Retina (tissue), 1 donor: Measurements from ENCODE around the gene METAP1D.
"Not testable (repeated sequence)": the region's sequence is repeated elsewhere in the genome, so short reads cannot be mapped to it uniquely, and the experiment has no call there.

Experiments
- DNase-seq: peaks from one replicate; pipeline ENCODE4 v3.0.0-alpha.2; 2016

The METAP1D gene

GRCh38 chr2:172105471-172106107 lies 105.8 kb downstream of the METAP1D start:
- no peak for DNase-seq

- peak; percentile 80 for DNase-seq
Observed at GRCh38 chr2:172106108-172106961, 106.6 kb downstream of the METAP1D start.

GRCh38 chr2:172107690-172108586 lies 108.2 kb downstream of the METAP1D start:
- DNase-seq, result peak; percentile 64

GRCh38 chr2:172108587-172108930 lies 108.8 kb downstream of the METAP1D start:
- DNase-seq, result no peak

GRCh38 chr2:172109256-172109987 lies 109.7 kb downstream of the METAP1D start:
- peak; percentile 36 for DNase-seq

- peak; percentile 29 for DNase-seq
Observed at GRCh38 chr2:172109988-172110811, 110.4 kb downstream of the METAP1D start.

- peak; percentile 21 for DNase-seq
Observed at GRCh38 chr2:172113617-172114016, 113.9 kb downstream of the METAP1D start.

- DNase-seq, result not testable (repeated sequence)
Observed at GRCh38 chr2:172114176-172114575, 114.4 kb downstream of the METAP1D start.

GRCh38 chr2:172114579-172114978 lies 114.8 kb downstream of the METAP1D start:
- DNase-seq, result no peak

- peak; percentile 9 for DNase-seq
Observed at GRCh38 chr2:172116107-172116506, 116.4 kb downstream of the METAP1D start.

- DNase-seq, result no peak
Observed at GRCh38 chr2:172119089-172119488, 119.3 kb downstream of the METAP1D start.

- DNase-seq, result no peak
Observed at GRCh38 chr2:172120118-172120517, 120.4 kb downstream of the METAP1D start.

GRCh38 chr2:172128484-172128883 lies 128.7 kb downstream of the METAP1D start:
- no peak for DNase-seq

GRCh38 chr2:172129404-172129803 lies 129.7 kb downstream of the METAP1D start:
- DNase-seq, result no peak
